Panc1 (cell line): ENCODE data around the gene CNTLN. TPM values are rescaled to one million over a fixed set of nuclear protein-coding genes. Genes with fewer than 3 reads are reported as not detected.

Experiments used
- ATAC-seq: fragments of 200-7000 bp; cut with Tn5 transposase; 2 replicates; pipeline ENCODE4 v1.9.1; 2020; ENCODE audit warnings: mild to moderate bottlenecking, moderate library complexity
- BruUV-seq: library from RNA; stranded (reverse); fragments of 400-500 nt; replicated peaks from 2 replicates; lab custom pipeline; 2021; lab: Mats Ljungman, UMichigan
- CTCF ChIA-PET: fragments of 300-600 bp; sonication (Branson Sonifier 250); formaldehyde crosslinking; loops from one replicate; lab custom pipeline; 2022; ENCODE audit warnings: antibody characterized with exemption; lab: Charles Lee
- POLR2A ChIA-PET: fragments of 300-600 bp; sonication (Branson Sonifier 250); formaldehyde crosslinking; loops from one replicate; lab custom pipeline; 2022; ENCODE audit warnings: antibody characterized with exemption; lab: Charles Lee
- DNase-seq: peaks from one replicate; pipeline ENCODE4 v3.0.0-alpha.2; 2010; ENCODE audit warnings: low read depth, low spot score
- H3K27ac ChIP-seq: 2 replicates; pipeline ENCODE4 v1.5.1; 2011; ENCODE audit warnings: mild to moderate bottlenecking, low read length, inconsistent platforms
- H3K27me3 ChIP-seq: fragments of 200-500 bp; sonication (Bioruptor generic); 2 replicates; pipeline ENCODE4 v1.6.0; 2014; ENCODE audit warnings: low read length, inconsistent platforms; ENCODE audit not compliant: control insufficient read depth, insufficient read depth
- H3K36me3 ChIP-seq: fragments of 200-500 bp; sonication (Bioruptor generic); 2 replicates; pipeline ENCODE4 v1.5.1; 2014; ENCODE audit warnings: inconsistent platforms, mild to moderate bottlenecking, low read length, moderate library complexity; ENCODE audit not compliant: control insufficient read depth, insufficient read depth
- H3K4me1 ChIP-seq: 2 replicates; pipeline ENCODE4 v1.5.1; 2011; ENCODE audit warnings: inconsistent platforms, mild to moderate bottlenecking, low read length, moderate library complexity; ENCODE audit not compliant: control insufficient read depth, insufficient read depth
- H3K4me3 ChIP-seq, 2 experiments: 2 replicates each; pipeline ENCODE4 v1.5.1; 2011 to 2012; ENCODE audit warnings: low read depth in 2 of 2, low read length in 2 of 2, mild to moderate bottlenecking in 2 of 2, inconsistent platforms in 1 of 2, moderate library complexity in 1 of 2
- H3K9me3 ChIP-seq: fragments of 200-500 bp; sonication (Bioruptor generic); 2 replicates; pipeline ENCODE4 v1.5.1; 2014; ENCODE audit warnings: low read depth, mild to moderate bottlenecking, inconsistent platforms, low read length, moderate library complexity; ENCODE audit not compliant: control insufficient read depth, insufficient read depth
- POLR2AphosphoS5 ChIP-seq: IDR thresholded peaks from 2 replicates; pipeline ENCODE4 v1.6.1; 2012; ENCODE audit warnings: mild to moderate bottlenecking, low read depth, low read length, moderate library complexity
- REST ChIP-seq, 2 experiments: IDR thresholded peaks; 2 replicates each; pipeline ENCODE4 v1.6.1; 2011 to 2012; ENCODE audit warnings: low read depth in 2 of 2, control low read depth in 1 of 2, low read length in 1 of 2, mild to moderate bottlenecking in 1 of 2, moderate library complexity in 1 of 2; ENCODE audit not compliant: insufficient read depth in 1 of 2
- SIN3A ChIP-seq: IDR thresholded peaks from 2 replicates; pipeline ENCODE4 v1.6.1; 2012; ENCODE audit warnings: low read depth, mild to moderate bottlenecking, low read length, moderate library complexity, borderline replicate concordance; ENCODE audit not compliant: insufficient read depth
- TCF7L2 ChIP-seq: IDR thresholded peaks from 2 replicates; pipeline ENCODE4 v1.6.1; 2011; ENCODE audit warnings: mild to moderate bottlenecking, low read depth, low read length, inconsistent platforms
- in situ Hi-C: cut with HindIII; loops from 2 replicates; pipeline ENCODE4 v1.10.0; 2016; ENCODE audit warnings: low sequenced_read_pairs, low pct_unique_long_range_greater_than_20kb
- intact Hi-C: fragments of 100-400 bp; cut with micrococcal nuclease; formaldehyde crosslinking; loops from one replicate; pipeline ENCODE4 v1.10.0; 2022; ENCODE audit not compliant: unreplicated experiment
- total RNA-seq: library from RNA; stranded (reverse); gene quantifications from one replicate; pipeline ENCODE4 v1.2.1, GENCODE V29; 2021; ENCODE audit not compliant: unreplicated experiment
- TF ChIP-seq, protein P1 (sequence below): fragments of 450-650 bp; IDR thresholded peaks from 2 replicates; pipeline ENCODE4 v1.5.1; 2017; ENCODE audit warnings: mild to moderate bottlenecking

CNTLN gene
- total RNA-seq, 1 experiment from 2014 or later = not detected

DNA sequence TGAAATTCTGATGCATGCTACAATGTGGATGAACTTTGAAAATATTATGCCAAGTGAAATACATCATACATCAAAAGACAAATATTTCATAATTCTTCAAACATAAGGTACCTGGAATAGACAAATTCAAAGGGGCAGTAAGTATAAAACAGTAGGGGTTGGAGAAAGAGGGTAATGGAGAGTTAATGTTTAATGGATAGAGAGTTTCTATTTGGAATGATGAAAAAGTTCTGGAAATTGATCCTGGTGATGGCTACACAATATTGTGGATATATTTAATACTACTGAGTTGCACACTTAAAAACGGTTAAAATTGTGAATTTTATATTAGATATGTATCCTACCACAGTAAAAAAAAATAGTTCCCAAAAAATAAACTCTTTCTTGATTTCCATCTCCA is 14.6 kb upstream of the CNTLN start:
- no peaks in the 10 kb centered on the region for H3K27me3 ChIP-seq
- H3K36me3 ChIP-seq = no peaks in the 10 kb centered on the region
- TF ChIP-seq POLR2AphosphoS5 (no peak), TCF7L2 (no peak), SIN3A (no peak), REST (IDR thresholded peaks at IDR 0.05; ENCODE audit: insufficient read depth in 1 of 2, low read depth in 2 of 2, low read length in 1 of 2) (no peak)
- TF ChIP-seq, protein P1, sequence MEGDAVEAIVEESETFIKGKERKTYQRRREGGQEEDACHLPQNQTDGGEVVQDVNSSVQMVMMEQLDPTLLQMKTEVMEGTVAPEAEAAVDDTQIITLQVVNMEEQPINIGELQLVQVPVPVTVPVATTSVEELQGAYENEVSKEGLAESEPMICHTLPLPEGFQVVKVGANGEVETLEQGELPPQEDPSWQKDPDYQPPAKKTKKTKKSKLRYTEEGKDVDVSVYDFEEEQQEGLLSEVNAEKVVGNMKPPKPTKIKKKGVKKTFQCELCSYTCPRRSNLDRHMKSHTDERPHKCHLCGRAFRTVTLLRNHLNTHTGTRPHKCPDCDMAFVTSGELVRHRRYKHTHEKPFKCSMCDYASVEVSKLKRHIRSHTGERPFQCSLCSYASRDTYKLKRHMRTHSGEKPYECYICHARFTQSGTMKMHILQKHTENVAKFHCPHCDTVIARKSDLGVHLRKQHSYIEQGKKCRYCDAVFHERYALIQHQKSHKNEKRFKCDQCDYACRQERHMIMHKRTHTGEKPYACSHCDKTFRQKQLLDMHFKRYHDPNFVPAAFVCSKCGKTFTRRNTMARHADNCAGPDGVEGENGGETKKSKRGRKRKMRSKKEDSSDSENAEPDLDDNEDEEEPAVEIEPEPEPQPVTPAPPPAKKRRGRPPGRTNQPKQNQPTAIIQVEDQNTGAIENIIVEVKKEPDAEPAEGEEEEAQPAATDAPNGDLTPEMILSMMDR = no peak
- BruUV-seq = no TSS peak
- intact Hi-C loops = no loop called here
- H3K9me3 ChIP-seq = no peaks in the 10 kb centered on the region
- ChIA-PET CTCF (no interaction called here), POLR2A (no interaction called here)
- no peak overlapping the region for H3K4me3 ChIP-seq
- DNase-seq = no peak
- no peak for ATAC-seq
- H3K4me1 ChIP-seq = no peaks in the 10 kb centered on the region
- no peak overlapping the region for H3K27ac ChIP-seq
- in situ Hi-C loops = no loop called here

GRCh38 chr9:17121264-17121663 is 13.6 kb upstream of the CNTLN start:
- intact Hi-C loops (no loop called here), in situ Hi-C loops (no loop called here)
- ChIA-PET CTCF (no interaction called here), POLR2A (no interaction called here)
- no peak for ATAC-seq
- DNase-seq = no peak
- no TSS peak for BruUV-seq
- H3K4me1 ChIP-seq = no peaks in the 10 kb centered on the region
- H3K27me3 ChIP-seq = no peaks in the 10 kb centered on the region
- no peak overlapping the region for H3K27ac ChIP-seq
- H3K4me3 ChIP-seq = no peak overlapping the region
- TF ChIP-seq REST (IDR thresholded peaks at IDR 0.05; ENCODE audit: insufficient read depth in 1 of 2, low read depth in 2 of 2, low read length in 1 of 2) = no peak
- TF ChIP-seq, protein P1 = no peak
- TF ChIP-seq SIN3A = no peak
- no peak for TF ChIP-seq TCF7L2
- no peak for TF ChIP-seq POLR2AphosphoS5
- no peaks in the 10 kb centered on the region for H3K9me3 ChIP-seq
- H3K36me3 ChIP-seq = no peaks in the 10 kb centered on the region
